HFFc6 (cell line): ENCODE results near the gene PIM2. TPM values are rescaled to one million over a fixed set of nuclear protein-coding genes. Genes with fewer than 3 reads are reported as not detected.

Experiments
- DNase-seq: peaks from one replicate; pipeline ENCODE4 v3.0.0-alpha.2; 2018
- H3K27ac Mint-ChIP-seq: 2 replicates; pipeline ENCODE4 v1.8.0; 2020; ENCODE audit warnings: mild to moderate bottlenecking, mixed read lengths
- H3K27me3 Mint-ChIP-seq: 2 replicates; pipeline ENCODE4 v1.8.0; 2021; ENCODE audit warnings: mild to moderate bottlenecking, moderate library complexity, mixed read lengths; ENCODE audit not compliant: insufficient read depth
- H3K36me3 Mint-ChIP-seq: 2 replicates; pipeline ENCODE4 v1.8.0; 2021; ENCODE audit warnings: low read depth, mixed read lengths
- H3K4me1 Mint-ChIP-seq: 2 replicates; pipeline ENCODE4 v1.8.0; 2020; ENCODE audit warnings: low read depth, mixed read lengths
- H3K4me3 Mint-ChIP-seq: 2 replicates; pipeline ENCODE4 v1.8.0; 2020; ENCODE audit warnings: mild to moderate bottlenecking, moderate library complexity, mixed read lengths
- H3K9me3 Mint-ChIP-seq: 2 replicates; pipeline ENCODE4 v1.8.0; 2020; ENCODE audit warnings: mild to moderate bottlenecking, mixed read lengths
- CTCF ChIP-seq: fragments of 200-600 bp; sonication (generic); IDR thresholded peaks from 2 replicates; pipeline ENCODE4 v1.5.0; 2021; ENCODE audit warnings: antibody characterized with exemption, mild to moderate bottlenecking
- total RNA-seq, 6 experiments: library from RNA; stranded (reverse); fragmentation: NEBNext Ultra II Directional; extraction: Animal tissue kit (Norgen Biotek cat#: 25700); gene quantifications; 2 replicates in 1 of 6; 3 replicates in 5 of 6; pipeline ENCODE4 v1.2.3, GENCODE V29; 2021

The PIM2 gene
- total RNA-seq, 6 experiments from 2014 or later: 5.8 to 7.5 (median 6.5) TPM

DNA sequence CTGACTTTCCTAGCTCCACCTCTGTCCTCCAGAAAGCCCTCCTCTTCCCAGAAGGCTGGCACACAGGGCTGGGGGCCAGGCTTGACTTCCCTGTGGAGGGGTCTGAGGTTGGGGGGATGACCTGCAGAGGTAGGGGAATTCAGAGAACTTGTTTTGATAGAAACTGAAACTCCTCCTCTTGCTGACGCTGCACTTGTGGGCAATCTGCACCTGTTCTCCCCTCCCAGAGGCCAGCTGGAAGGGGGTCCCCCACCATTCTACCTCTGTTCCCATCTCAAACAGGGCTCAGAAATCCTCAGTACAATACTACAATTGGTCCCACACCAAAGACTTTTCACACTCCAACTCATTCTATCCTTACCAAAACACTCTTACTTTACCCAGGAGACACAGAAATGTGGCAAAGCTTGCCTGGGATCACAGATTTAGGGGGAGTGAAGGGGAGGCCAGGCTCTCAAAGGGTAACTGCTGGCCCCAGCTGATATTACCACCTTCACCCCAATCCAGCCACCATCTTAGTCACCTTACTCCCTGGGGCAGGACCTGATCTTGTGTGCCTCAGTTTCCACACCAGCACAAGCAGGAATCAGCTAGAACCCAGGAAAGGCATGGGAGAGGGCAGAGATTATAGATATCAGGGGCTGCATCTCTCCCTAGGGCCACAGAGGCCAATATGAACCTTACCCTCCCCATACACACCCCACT lies 20.0 kb upstream of the PIM2 start:
- no peak for TF ChIP-seq CTCF
- H3K4me3 Mint-ChIP-seq: no peak overlapping the region
- H3K27ac Mint-ChIP-seq: no peak overlapping the region
- H3K4me1 Mint-ChIP-seq: no peaks in the 10 kb centered on the region
- DNase-seq: no peak
- no peaks in the 10 kb centered on the region for H3K9me3 Mint-ChIP-seq
- H3K27me3 Mint-ChIP-seq: no peaks in the 10 kb centered on the region; the same call in 1 of the 2 replicates
- H3K36me3 Mint-ChIP-seq: 0 out of 2 replicates have a peak, but pooled peaks cover 5% of the 10 kb centered on the region

GRCh38 chrX:48937054-48937907 lies 18.5 kb upstream of the PIM2 start:
- DNase-seq: no peak
- no peak; the same call in 1 of the 2 replicates for TF ChIP-seq CTCF
- H3K9me3 Mint-ChIP-seq: no peaks in the 10 kb centered on the region
- H3K36me3 Mint-ChIP-seq: no peaks in the 10 kb centered on the region
- H3K4me1 Mint-ChIP-seq: no peaks in the 10 kb centered on the region
- H3K27ac Mint-ChIP-seq: no peak overlapping the region; the same call in 1 of the 2 replicates
- no peak overlapping the region for H3K4me3 Mint-ChIP-seq
- no peaks in the 10 kb centered on the region; the same call in 1 of the 2 replicates for H3K27me3 Mint-ChIP-seq

DNA sequence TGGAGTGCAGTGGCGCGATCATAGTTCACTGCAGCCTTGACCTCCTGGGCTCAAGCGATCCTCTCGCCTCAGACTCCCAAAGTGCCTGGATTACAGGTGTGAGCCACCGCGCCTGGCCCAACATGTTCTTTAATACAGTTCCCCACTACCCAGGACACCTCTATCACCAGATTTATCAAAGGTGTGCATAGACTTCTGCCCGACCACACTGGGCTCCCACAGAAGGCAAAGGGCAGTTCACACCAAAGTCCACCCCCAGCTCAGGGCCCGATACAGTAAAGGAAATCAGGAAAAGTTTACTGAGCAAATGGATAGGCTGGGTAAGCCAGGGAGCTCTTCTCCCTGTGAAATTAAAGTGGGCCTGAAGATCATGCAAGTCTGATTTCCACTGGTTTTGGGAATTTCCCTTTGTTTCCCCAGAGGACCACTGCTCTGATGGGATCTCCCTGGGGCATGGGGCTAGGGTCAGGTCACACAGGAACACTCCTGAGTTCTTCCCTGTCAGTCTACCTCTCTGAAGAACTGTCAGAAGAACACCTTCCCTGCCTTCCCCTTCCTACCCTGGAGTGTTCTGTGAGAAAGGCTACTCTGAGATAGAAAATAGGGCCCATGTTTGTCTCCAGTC lies 17.7 kb upstream of the PIM2 start:
- DNase-seq: no peak
- H3K36me3 Mint-ChIP-seq: no peaks in the 10 kb centered on the region
- no peak overlapping the region for H3K27ac Mint-ChIP-seq
- no peak overlapping the region for H3K4me3 Mint-ChIP-seq
- H3K4me1 Mint-ChIP-seq: no peaks in the 10 kb centered on the region
- no peaks in the 10 kb centered on the region for H3K9me3 Mint-ChIP-seq
- H3K27me3 Mint-ChIP-seq: no peaks in the 10 kb centered on the region; the same call in 1 of the 2 replicates
- TF ChIP-seq CTCF: no peak

DNA sequence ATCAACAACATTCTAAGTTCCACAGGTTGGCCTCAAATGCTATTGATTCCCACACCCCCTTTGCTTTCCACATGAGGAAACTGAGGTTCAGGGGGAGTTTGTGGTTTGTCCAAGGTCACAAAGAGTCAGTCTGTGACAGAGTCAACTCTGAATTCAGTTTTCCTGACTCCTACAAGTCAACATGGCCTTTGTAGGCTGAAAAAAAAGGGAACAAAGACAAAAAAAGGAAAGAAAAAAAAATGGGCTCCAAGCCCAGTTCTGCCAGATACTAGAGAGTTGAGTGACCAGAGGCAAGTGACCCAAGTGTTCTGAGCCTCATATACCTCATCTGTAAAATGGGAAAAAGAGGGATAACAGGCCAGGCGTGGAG lies 16.5 kb upstream of the PIM2 start:
- Mint-ChIP-seq H3K4me3 (no peak overlapping the region), H3K4me1 (no peaks in the 10 kb centered on the region), H3K9me3 (no peaks in the 10 kb centered on the region), H3K36me3 (peaks cover 3% of the 10 kb centered on the region; the same call in 1 of the 2 replicates), H3K27ac (no peak overlapping the region), H3K27me3 (no peaks in the 10 kb centered on the region)
- no peak for TF ChIP-seq CTCF
- DNase-seq: no peak

GRCh38 chrX:48934581-48935300 lies 15.9 kb upstream of the PIM2 start:
- DNase-seq: no peak
- H3K4me1 Mint-ChIP-seq: no peaks in the 10 kb centered on the region
- no peak overlapping the region for H3K4me3 Mint-ChIP-seq
- no peak for TF ChIP-seq CTCF
- H3K27ac Mint-ChIP-seq: no peak overlapping the region
- no peaks in the 10 kb centered on the region for H3K27me3 Mint-ChIP-seq
- H3K36me3 Mint-ChIP-seq: peaks cover 3% of the 10 kb centered on the region; the same call in 1 of the 2 replicates
- no peaks in the 10 kb centered on the region for H3K9me3 Mint-ChIP-seq
